Right cardiac atrium (tissue), 5 donors: ENCODE measurements around the gene OR2H2. TPM values are rescaled to one million over a fixed set of nuclear protein-coding genes. Genes with fewer than 3 reads are reported as not detected.

Experiments
- ATAC-seq, 2 donors: fragments of 200-7000 bp; cut with Tn5 transposase; one replicate each; pipeline versions ENCODE4 v1.8.0 to v1.9.1; 2020; ENCODE audit warnings: moderate library complexity in 2 of 2, mild to moderate bottlenecking in 1 of 2
- DNase-seq, 3 donors: peaks; one replicate each; pipeline ENCODE4 v3.0.0-alpha.2; 2020
- H3K27ac ChIP-seq: one replicate; pipeline ENCODE4 v1.5.1; 2013; ENCODE audit warnings: mild to moderate bottlenecking, low read length, control low read depth, moderate library complexity
- H3K27me3 ChIP-seq: one replicate; pipeline ENCODE4 v1.6.1; 2013; ENCODE audit not compliant: control insufficient read depth, insufficient read depth
- H3K4me1 ChIP-seq: one replicate; pipeline ENCODE4 v1.6.1; 2013; ENCODE audit warnings: low read length; ENCODE audit not compliant: control insufficient read depth, insufficient read depth
- H3K4me3 ChIP-seq: one replicate; pipeline ENCODE4 v1.5.1; 2013; ENCODE audit warnings: low read length, control low read depth
- H3K9me3 ChIP-seq: one replicate; pipeline ENCODE4 v1.6.1; 2013; ENCODE audit warnings: low read length; ENCODE audit not compliant: control insufficient read depth
- WGBS: extraction: QIAGEN DNeasy Blood & Tissue Kit; methylation state at CpG from one replicate; pipeline ENCODE4 v1.1.7; 2013; 5-methylcytosine and 5-hydroxymethylcytosine counted together
- intact Hi-C, 4 donors: fragments of 100-400 bp; cut with DNase I; formaldehyde crosslinking; loops; one replicate each; pipeline versions ENCODE4 v1.11.0 to v1.14.0; 2022 to 2023
- polyA plus RNA-seq: library from polyadenylated mRNA; stranded (reverse); fragments of 200-250 nt; gene quantifications from one replicate; pipeline ENCODE4 v1.2.3, GENCODE V29; 2013
- total RNA-seq, 4 donors: library from RNA; stranded (reverse); fragmentation: NEBNext Ultra II Directional; extraction: Animal tissue kit (Norgen Biotek cat#: 25700); gene quantifications; one replicate each; pipeline ENCODE4 v1.2.1, GENCODE V29; 2021
- donor health status: healthy with polysubstance abuse.
- donor health status: DM: no; HTN: yes; CAD: no.
- donor health status: DM: no; HTN: no; CAD: no.
- donor health status: DM: no; HTN: yes; CAD: no; lungs with severe emphysema.
- donor health status: DM: yes; HTN: yes; CAD: no.

The OR2H2 gene
- total and polyA plus RNA-seq, 5 donors: not detected

DNA sequence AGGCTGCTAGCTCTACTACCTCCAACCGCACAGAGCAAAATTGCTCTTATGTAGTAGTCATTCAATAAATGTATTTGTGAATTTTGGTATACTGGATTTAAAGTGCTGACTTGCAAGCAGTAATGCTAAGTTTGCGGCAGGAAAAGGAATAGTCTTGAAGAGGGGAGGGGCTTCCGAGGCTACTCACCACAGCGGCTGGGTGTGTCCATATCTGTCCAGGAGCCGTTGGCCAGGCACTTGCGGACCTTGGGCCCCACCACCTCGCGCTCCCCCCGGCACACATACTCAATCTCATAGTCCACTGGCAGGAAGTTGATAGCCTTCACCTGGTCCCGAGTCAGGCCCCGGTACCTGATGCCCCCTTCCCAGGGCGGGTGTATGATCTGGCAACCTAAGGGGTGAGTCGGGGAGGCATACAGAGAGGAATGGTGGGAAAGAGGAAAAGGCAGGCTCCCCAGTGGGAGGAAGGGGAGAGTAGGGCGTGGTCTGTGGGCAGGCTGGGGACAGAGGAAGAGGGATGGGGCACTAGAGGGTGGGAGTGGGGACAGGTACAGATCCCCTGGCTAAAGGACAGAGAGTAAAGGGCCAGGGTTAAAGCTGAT is 46.4 kb downstream of the OR2H2 start:
- Histone ChIP-seq H3K4me3 (no peak overlapping the region), H3K27ac (no peak overlapping the region)

DNA sequence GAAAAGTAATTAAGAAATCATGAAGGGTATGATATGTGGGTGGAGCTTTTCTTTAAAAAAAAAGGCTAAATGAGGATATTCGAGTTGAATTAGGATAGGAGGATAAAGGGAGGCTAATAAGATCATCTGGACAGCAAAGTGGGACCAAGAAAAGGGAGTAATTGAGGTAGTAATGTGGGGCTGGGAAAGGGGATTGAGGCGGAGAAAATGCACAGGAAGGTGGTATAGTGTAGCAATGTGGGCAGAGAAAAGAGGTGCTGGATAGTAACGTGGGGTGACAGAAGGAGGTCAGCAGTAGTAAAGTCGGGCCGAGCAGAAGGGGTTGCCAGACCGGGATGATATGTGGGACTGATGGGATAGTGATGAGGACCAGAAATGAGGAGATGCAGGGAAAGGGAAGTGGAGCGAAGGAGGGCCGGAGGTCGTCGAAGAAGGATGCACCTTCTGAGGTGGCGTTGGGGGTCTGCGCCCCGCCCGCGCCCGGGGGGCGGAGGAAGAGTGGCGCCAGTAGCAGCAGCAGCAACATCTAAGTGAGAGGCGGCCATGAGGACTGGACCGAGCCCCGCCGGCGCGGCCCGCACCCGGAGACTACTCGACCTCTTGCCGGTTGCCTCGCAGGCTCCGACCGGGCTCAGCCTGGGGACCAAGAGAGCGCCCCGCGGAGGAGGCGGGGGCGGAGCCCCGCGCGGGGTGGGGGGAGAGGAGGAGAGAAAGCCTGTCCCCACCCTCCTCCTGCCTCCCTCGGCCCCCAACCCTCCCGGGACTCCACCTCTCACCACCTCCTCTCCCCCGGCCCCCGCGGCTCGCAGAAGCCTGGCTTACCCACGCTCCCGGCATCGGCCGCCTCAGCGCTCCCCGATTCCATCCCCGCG is 47.2 kb downstream of the OR2H2 start:
- peak; percentile 75 to 91 (median 91) for DNase-seq
- peaks cover 8% of the 10 kb centered on the region for H3K4me1 ChIP-seq
- H3K27me3 ChIP-seq: no peaks in the 10 kb centered on the region
- H3K27ac ChIP-seq: no peak overlapping the region
- 4% methylated on average over 53 of the region's 53 CpGs for WGBS
- no peaks in the 10 kb centered on the region for H3K9me3 ChIP-seq
- peak overlapping the region; percentile 96 for H3K4me3 ChIP-seq
- intact Hi-C loops: no loop called here
- ATAC-seq: peak; percentile 63 to 64

More for the DNA sequence above, 46.4 kb downstream of the OR2H2 start:
- intact Hi-C loops: no loop called here
- Histone ChIP-seq H3K27me3 (no peaks in the 10 kb centered on the region), H3K9me3 (no peaks in the 10 kb centered on the region), H3K4me1 (peaks cover 8% of the 10 kb centered on the region)
- DNase-seq: peak in 2 of 3 donors; percentile 53 to 70
- ATAC-seq: no peak
- 65% methylated on average over 14 of the region's 14 CpGs for whole genome bisulfite sequencing

DNA sequence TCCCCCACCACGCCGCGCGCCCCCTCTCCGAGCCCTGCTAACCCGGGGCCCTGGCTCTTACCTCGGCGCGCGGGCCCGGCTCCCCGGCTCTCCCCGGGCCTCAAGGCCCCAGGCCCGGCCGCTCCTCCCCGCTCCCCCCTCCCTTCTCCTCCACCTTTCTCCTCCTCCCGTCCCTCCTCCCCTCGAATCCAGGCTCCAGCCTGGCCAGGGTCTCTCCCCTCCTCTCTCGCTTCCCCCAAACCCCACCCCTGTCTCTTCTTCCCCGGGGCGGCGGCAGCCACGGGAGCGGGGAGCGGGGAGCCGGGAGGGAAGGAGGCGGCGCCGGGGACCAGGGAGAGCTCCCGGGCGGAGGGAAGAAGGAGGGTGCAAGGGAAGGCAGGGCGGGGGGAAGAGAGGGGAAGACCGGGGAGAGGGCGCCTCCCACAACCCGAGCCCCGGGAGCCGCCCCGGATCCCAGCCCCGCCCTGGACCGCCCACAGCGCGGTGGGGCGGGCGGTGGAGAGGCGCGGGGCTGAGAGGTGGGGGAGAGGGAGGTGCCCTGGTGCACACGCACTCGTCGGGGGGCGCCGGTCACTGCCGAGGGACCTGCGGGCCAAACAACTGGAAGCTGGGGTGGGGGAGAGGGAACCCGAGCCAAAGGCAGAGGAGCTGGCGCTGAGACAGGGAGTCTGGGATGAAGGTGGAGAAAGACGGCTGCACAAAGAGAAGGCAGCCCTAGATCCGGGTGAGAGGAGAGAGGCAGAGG is 48.0 kb downstream of the OR2H2 start, which contains the start of gene GABBR1:
GABBR1 (minus strand) TSS at position 395 of the 745 bp plus-strand sequence. CDS start 798 bp downstream, outside the sequence.
- DNase-seq (peak; percentile 90 to 96 (median 95)), ATAC-seq (peak; percentile 94 to 96)
- Histone ChIP-seq H3K27me3 (no peaks in the 10 kb centered on the region), H3K27ac (peak within 1 kb of the TSS; percentile 49), H3K4me1 (peaks cover 8% of the 10 kb centered on the region), H3K9me3 (no peaks in the 10 kb centered on the region), H3K4me3 (peak within 1 kb of the TSS; percentile 96)
- intact Hi-C loops: no loop called here
- under 1% methylated on average over 57 of the region's 57 CpGs for WGBS

DNA sequence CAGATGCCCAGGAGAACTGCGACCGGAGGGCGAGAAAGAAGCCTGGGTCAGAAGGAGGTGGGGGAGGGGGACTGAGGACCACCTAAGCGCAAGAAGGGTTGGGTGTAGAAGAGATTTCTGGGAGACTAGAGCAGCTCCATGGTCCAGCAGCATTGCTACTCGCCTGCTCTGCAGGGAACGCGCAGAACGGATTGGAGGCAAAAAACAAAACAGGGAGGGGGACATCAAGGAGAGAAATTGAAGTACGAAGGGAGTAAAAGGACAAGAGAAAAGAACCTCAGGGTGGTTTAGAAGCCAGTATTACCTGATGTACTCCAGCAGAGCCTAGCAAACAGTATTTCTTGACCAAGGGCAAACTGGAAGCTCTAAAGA is 48.6 kb downstream of the OR2H2 start:
- DNase-seq (no peak), ATAC-seq (peak; percentile 3 to 10)
- intact Hi-C loops: no loop called here
- peak overlapping the region; percentile 96 for H3K4me3 ChIP-seq
- H3K27me3 ChIP-seq: no peaks in the 10 kb centered on the region
- H3K4me1 ChIP-seq: peaks cover 8% of the 10 kb centered on the region
- WGBS: 4% methylated on average over 9 of the region's 9 CpGs
- H3K9me3 ChIP-seq: no peaks in the 10 kb centered on the region
- H3K27ac ChIP-seq: peak overlapping the region; percentile 49

DNA sequence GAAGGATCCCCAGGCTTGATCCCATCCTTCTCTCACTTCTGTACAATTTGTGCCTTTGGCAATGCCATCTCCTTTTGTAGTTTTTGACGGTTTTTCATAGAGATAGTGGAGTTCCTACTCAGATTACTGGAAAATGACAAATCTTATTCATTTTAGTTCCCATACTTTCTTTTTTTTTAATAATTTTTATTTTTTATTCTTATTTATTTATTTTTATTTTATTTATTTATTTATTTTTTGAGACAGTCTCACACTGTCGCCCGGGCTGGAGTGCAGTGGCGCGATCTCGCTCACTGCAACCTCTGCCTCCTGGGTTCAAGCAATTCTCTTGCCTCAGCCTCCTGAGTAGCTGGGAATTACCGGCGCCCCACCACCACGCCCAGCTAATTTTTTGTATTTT is 52.3 kb downstream of the OR2H2 start:
- Histone ChIP-seq H3K4me1 (no peaks in the 10 kb centered on the region), H3K27ac (no peak overlapping the region), H3K9me3 (no peaks in the 10 kb centered on the region), H3K27me3 (no peaks in the 10 kb centered on the region), H3K4me3 (no peak overlapping the region)
- ATAC-seq (no peak), DNase-seq (no peak)
- 91% methylated on average over 9 of the region's 9 CpGs for WGBS
- intact Hi-C loops: no loop called here

Other genes with a start within 250 kb of the OR2H2 start
- gene OR5V1, start 216.3 kb upstream of the OR2H2 start, total RNA-seq: not detected
- not detected for gene OR5V1, start 216.3 kb upstream of the OR2H2 start, polyA plus RNA-seq
- gene OR12D3, start 209.8 kb upstream of the OR2H2 start, total RNA-seq: not detected
- gene OR12D3, start 209.8 kb upstream of the OR2H2 start, polyA plus RNA-seq: not detected
- not detected for gene OR12D2, start 189.5 kb upstream of the OR2H2 start, total RNA-seq
- gene OR12D2, start 189.5 kb upstream of the OR2H2 start, polyA plus RNA-seq: not detected
- not detected for gene OR12D1, start 170.2 kb upstream of the OR2H2 start, total RNA-seq
- not detected for gene OR12D1, start 170.2 kb upstream of the OR2H2 start, polyA plus RNA-seq
- not detected for gene OR10C1, start 145.8 kb upstream of the OR2H2 start, total RNA-seq
- gene OR10C1, start 145.8 kb upstream of the OR2H2 start, polyA plus RNA-seq: not detected
- not detected for gene OR11A1, start 128.1 kb upstream of the OR2H2 start, total RNA-seq
- not detected for gene OR11A1, start 128.1 kb upstream of the OR2H2 start, polyA plus RNA-seq
- not detected for gene OR2H1, start 128.0 kb upstream of the OR2H2 start, total RNA-seq
- gene OR2H1, start 128.0 kb upstream of the OR2H2 start, polyA plus RNA-seq: not detected
- not detected for gene MAS1L, start 97.2 kb upstream of the OR2H2 start, total RNA-seq
- not detected for gene MAS1L, start 97.2 kb upstream of the OR2H2 start, polyA plus RNA-seq
- gene UBD, start 25.4 kb upstream of the OR2H2 start, total RNA-seq: not detected
- 0.14 TPM for gene UBD, start 25.4 kb upstream of the OR2H2 start, polyA plus RNA-seq
- gene GABBR1, start 48.1 kb downstream of the OR2H2 start, total RNA-seq: 10 to 100 TPM; 34.8 to 40.0 (median 36.6) TPM
- gene GABBR1, start 48.1 kb downstream of the OR2H2 start, polyA plus RNA-seq: 37.5 TPM
- gene MOG, start 72.0 kb downstream of the OR2H2 start, total RNA-seq: 1 to 10 TPM; 1.5 to 2.6 (median 2.2) TPM
- 4.8 TPM for gene MOG, start 72.0 kb downstream of the OR2H2 start, polyA plus RNA-seq
- 1 to 10 TPM in 1 of 4 donors, under 1 TPM in 3; 0.32 to 1.8 (median 0.44) TPM for gene ZFP57, start 96.0 kb downstream of the OR2H2 start, total RNA-seq
- gene ZFP57, start 96.0 kb downstream of the OR2H2 start, polyA plus RNA-seq: 0.77 TPM
- 10 to 100 TPM; 26.8 to 50.5 (median 46.6) TPM for gene HLA-F, start 138.3 kb downstream of the OR2H2 start, total RNA-seq
- gene HLA-F, start 138.3 kb downstream of the OR2H2 start, polyA plus RNA-seq: 46.7 TPM
- gene HLA-G, start 242.7 kb downstream of the OR2H2 start, total RNA-seq: 1 to 10 TPM in 1 of 4 donors, under 1 TPM in 1, not detected in 2; 0.18 to 1.2 TPM
- gene HLA-G, start 242.7 kb downstream of the OR2H2 start, polyA plus RNA-seq: not detected